Lower leg skin (tissue), 3 donors: ENCODE results near the gene CLDN19.

Experiments used
- POLR2A ChIP-seq, 2 donors: fragments of 450-650 bp; IDR thresholded peaks; one replicate each; pipeline ENCODE4 v1.6.1; 2016 to 2017; ENCODE audit warnings: antibody characterized with exemption in 2 of 2, mild to moderate bottlenecking in 1 of 2, moderate library complexity in 1 of 2
- TF ChIP-seq, protein P1 (sequence below), 3 donors: fragments of 450-650 bp; IDR thresholded peaks; one replicate each; pipeline ENCODE4 v1.5.1; 2016; ENCODE audit warnings: antibody characterized with exemption in 3 of 3, mild to moderate bottlenecking in 3 of 3, moderate library complexity in 2 of 3

GRCh38 chr1:42784547-42784945 is 44.5 kb upstream of the CLDN19 start:
- TF ChIP-seq, protein P1, sequence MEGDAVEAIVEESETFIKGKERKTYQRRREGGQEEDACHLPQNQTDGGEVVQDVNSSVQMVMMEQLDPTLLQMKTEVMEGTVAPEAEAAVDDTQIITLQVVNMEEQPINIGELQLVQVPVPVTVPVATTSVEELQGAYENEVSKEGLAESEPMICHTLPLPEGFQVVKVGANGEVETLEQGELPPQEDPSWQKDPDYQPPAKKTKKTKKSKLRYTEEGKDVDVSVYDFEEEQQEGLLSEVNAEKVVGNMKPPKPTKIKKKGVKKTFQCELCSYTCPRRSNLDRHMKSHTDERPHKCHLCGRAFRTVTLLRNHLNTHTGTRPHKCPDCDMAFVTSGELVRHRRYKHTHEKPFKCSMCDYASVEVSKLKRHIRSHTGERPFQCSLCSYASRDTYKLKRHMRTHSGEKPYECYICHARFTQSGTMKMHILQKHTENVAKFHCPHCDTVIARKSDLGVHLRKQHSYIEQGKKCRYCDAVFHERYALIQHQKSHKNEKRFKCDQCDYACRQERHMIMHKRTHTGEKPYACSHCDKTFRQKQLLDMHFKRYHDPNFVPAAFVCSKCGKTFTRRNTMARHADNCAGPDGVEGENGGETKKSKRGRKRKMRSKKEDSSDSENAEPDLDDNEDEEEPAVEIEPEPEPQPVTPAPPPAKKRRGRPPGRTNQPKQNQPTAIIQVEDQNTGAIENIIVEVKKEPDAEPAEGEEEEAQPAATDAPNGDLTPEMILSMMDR (IDR thresholded peaks at IDR 0.05) = no peak
- no peak for TF ChIP-seq POLR2A (IDR thresholded peaks at IDR 0.05)
